Natural killer cell (primary cell): ENCODE results near the gene INMT. TPM values are rescaled to one million over a fixed set of nuclear protein-coding genes. Genes with fewer than 3 reads are reported as not detected.

Experiments used
- ATAC-seq, 3 donors: fragments of 150-1000 bp in 2 of 3; fragments of 200-7000 bp in 1 of 3; cut with Tn5 transposase; 1 replicate in 1 of 3; 2 replicates in 2 of 3; pipeline ENCODE4 v1.10.0; 2021; ENCODE audit warnings: mild to moderate bottlenecking in 2 of 3, moderate library complexity in 2 of 3
- DNase-seq, 2 donors: peaks; one replicate each; pipeline versions ENCODE4 v3.0.0 to v3.0.0-alpha.2; 2013 to 2021; ENCODE audit warnings: mixed read lengths in 1 of 2
- H3K27ac ChIP-seq: one replicate; pipeline ENCODE4 v1.5.1; 2013; ENCODE audit warnings: mild to moderate bottlenecking, low read length
- H3K27me3 ChIP-seq: one replicate; pipeline ENCODE4 v1.6.1; 2013; ENCODE audit warnings: low read length; ENCODE audit not compliant: control insufficient read depth, insufficient read depth
- H3K36me3 ChIP-seq: one replicate; pipeline ENCODE4 v1.6.1; 2013; ENCODE audit warnings: low read length; ENCODE audit not compliant: control insufficient read depth, insufficient read depth
- H3K4me1 ChIP-seq: one replicate; pipeline ENCODE4 v1.6.1; 2013; ENCODE audit warnings: low read length; ENCODE audit not compliant: control insufficient read depth, insufficient read depth
- H3K4me3 ChIP-seq: one replicate; pipeline ENCODE4 v1.5.1; 2013; ENCODE audit warnings: low read length
- H3K9me3 ChIP-seq: one replicate; pipeline ENCODE4 v1.6.1; 2013; ENCODE audit warnings: low read length; ENCODE audit not compliant: control insufficient read depth, insufficient read depth
- H3K27ac Mint-ChIP-seq, 2 donors: one replicate each; pipeline ENCODE4 v1.8.0; 2022; ENCODE audit warnings: mild to moderate bottlenecking in 2 of 2, mixed read lengths in 2 of 2, moderate library complexity in 1 of 2
- H3K27me3 Mint-ChIP-seq, 2 donors: one replicate each; pipeline ENCODE4 v1.8.0; 2022; ENCODE audit warnings: low read depth in 2 of 2, mixed read lengths in 2 of 2
- H3K36me3 Mint-ChIP-seq: one replicate; pipeline ENCODE4 v1.8.0; 2022; ENCODE audit warnings: mixed read lengths
- H3K4me1 Mint-ChIP-seq, 2 donors: one replicate each; pipeline ENCODE4 v1.8.0; 2022; ENCODE audit warnings: mixed read lengths in 2 of 2
- H3K4me3 Mint-ChIP-seq: one replicate; pipeline ENCODE4 v1.8.0; 2022; ENCODE audit warnings: mild to moderate bottlenecking, moderate library complexity, mixed read lengths
- H3K9me3 Mint-ChIP-seq, 2 donors: one replicate each; pipeline ENCODE4 v1.8.0; 2022; ENCODE audit warnings: mixed read lengths in 2 of 2
- WGBS: methylation state at CpG from one replicate; pipeline ENCODE4 v1.1.7; 2013; ENCODE audit warnings: missing lambda C conversion rate; ENCODE audit not compliant: insufficient coverage; 5-methylcytosine and 5-hydroxymethylcytosine counted together
- intact Hi-C: fragments of 100-400 bp; cut with micrococcal nuclease; formaldehyde crosslinking; loops from one replicate; pipeline ENCODE4 v1.14.2; 2022
- total RNA-seq, 4 donors: library from RNA; stranded (reverse); fragments of 120-200 nt in 1 of 4; gene quantifications; one replicate each; pipeline versions ENCODE4 v1.2.3 to v1.2.4, GENCODE V29; 2013 to 2022
- TF ChIP-seq, protein P1 (sequence below): fragments of 200-600 bp; IDR thresholded peaks from one replicate; pipeline ENCODE4 v1.8.0; 2022; ENCODE audit warnings: antibody characterized with exemption

The INMT gene
- total RNA-seq, 3 donors from 2014 or later (not counting 1 experiment from before 2014, with no cell fraction given) = 0.56 to 1.0 TPM; not detected in 1

DNA sequence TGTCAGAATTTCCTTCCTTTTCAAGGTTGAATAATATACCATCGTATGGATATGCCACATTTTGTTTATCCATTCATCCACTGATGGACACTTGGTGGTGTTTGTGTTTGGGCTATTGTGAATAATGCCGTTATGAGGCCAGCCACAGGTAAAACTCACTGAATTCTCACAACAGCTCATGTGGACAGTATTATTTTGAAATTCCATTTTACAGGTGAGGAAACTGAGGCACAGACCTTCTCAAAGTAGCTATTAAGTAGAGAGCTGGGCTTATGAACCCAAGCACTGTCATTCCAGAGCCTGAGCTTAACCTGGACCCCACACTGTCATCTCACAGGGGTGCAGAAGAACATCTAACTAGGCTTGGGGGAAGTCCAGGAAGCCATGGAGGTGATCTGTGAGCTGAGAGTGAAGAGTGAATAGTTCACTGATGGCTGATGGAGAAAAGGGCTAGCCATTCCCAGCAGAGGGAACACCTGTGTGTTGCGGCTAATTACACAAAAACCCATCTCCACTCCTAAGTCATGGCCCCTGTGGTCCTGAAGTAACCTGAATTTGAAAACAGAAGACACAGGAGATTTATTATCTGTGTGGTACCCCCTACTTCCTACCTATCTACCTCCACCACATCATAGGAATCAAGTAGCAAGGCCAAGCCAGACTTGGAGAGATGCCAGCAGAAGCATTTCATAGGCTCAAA is 8.7 kb downstream of the INMT start:
- H3K4me1 ChIP-seq = no peaks in the 10 kb centered on the region
- Mint-ChIP-seq H3K9me3 (no peaks in the 10 kb centered on the region), H3K4me1 (no peaks in the 10 kb centered on the region), H3K27ac (no peak overlapping the region), H3K27me3 (peaks cover 7 to 21% of the 10 kb centered on the region in 2 donors), H3K4me3 (no peak overlapping the region), H3K36me3 (no peaks in the 10 kb centered on the region)
- ATAC-seq = no peak
- H3K27ac ChIP-seq = no peak overlapping the region
- 80% methylated on average over 2 of the region's 3 CpGs for WGBS
- no peak overlapping the region for H3K4me3 ChIP-seq
- H3K9me3 ChIP-seq = no peaks in the 10 kb centered on the region
- no peaks in the 10 kb centered on the region for H3K36me3 ChIP-seq
- no peak for DNase-seq
- no peaks in the 10 kb centered on the region for H3K27me3 ChIP-seq
- TF ChIP-seq, protein P1, sequence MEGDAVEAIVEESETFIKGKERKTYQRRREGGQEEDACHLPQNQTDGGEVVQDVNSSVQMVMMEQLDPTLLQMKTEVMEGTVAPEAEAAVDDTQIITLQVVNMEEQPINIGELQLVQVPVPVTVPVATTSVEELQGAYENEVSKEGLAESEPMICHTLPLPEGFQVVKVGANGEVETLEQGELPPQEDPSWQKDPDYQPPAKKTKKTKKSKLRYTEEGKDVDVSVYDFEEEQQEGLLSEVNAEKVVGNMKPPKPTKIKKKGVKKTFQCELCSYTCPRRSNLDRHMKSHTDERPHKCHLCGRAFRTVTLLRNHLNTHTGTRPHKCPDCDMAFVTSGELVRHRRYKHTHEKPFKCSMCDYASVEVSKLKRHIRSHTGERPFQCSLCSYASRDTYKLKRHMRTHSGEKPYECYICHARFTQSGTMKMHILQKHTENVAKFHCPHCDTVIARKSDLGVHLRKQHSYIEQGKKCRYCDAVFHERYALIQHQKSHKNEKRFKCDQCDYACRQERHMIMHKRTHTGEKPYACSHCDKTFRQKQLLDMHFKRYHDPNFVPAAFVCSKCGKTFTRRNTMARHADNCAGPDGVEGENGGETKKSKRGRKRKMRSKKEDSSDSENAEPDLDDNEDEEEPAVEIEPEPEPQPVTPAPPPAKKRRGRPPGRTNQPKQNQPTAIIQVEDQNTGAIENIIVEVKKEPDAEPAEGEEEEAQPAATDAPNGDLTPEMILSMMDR = no peak
- intact Hi-C loops = no loop called here

DNA sequence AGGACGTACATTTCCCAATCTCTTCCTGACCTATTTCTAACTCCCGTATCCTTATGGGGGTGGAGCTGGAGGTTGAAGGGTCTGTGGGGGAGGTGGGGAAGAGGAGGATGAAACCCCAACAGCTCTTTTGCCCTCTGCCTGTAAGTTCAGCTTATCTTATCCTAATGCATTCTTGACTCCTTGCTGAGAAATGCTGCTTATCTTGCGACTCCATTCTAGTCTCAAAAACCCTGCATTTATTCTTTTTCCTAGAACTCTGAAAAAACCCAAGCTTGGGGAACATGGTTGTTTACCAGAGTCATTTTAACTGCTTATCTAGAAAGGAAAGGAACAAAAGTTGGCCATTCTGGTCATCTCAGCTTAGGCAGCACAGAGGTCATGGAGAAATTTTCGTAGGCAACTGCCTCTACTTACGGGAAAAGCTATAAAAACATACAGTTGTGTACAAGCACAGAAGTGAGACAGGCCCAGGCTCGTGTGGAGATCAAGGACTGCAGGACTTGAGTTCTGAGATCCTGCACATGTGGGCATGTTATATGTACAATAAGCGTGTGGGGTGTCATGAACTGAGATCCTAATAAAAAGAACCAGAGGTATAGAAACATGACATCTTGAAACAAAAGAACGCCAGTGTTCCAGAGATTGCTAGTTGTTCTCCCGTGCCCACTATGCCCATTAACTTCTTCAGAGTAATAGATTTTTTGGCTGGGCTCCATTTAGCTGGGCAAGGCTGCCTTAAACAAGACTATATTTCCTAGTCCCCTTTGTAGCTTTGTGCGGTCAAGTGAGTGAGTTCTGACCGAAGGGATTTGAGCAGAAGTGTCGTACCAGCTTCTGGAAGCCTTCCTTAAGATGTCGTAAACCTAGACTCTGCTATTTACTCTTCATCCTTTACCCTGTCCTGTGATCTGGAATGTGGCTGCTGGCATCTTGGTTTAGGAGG is 9.6 kb downstream of the INMT start:
- no peaks in the 10 kb centered on the region for H3K9me3 ChIP-seq
- WGBS = 90% methylated on average over 11 of the region's 13 CpGs
- Mint-ChIP-seq H3K27me3 (peaks cover 7 to 21% of the 10 kb centered on the region in 2 donors), H3K36me3 (no peaks in the 10 kb centered on the region), H3K9me3 (no peaks in the 10 kb centered on the region), H3K4me1 (no peaks in the 10 kb centered on the region), H3K4me3 (no peak overlapping the region), H3K27ac (no peak overlapping the region)
- no peak overlapping the region for H3K4me3 ChIP-seq
- H3K27me3 ChIP-seq = no peaks in the 10 kb centered on the region
- ATAC-seq (no peak), DNase-seq (no peak)
- no peaks in the 10 kb centered on the region for H3K4me1 ChIP-seq
- intact Hi-C loops = no loop called here
- H3K36me3 ChIP-seq = no peaks in the 10 kb centered on the region
- TF ChIP-seq, protein P1 = no peak
- H3K27ac ChIP-seq = no peak overlapping the region

DNA sequence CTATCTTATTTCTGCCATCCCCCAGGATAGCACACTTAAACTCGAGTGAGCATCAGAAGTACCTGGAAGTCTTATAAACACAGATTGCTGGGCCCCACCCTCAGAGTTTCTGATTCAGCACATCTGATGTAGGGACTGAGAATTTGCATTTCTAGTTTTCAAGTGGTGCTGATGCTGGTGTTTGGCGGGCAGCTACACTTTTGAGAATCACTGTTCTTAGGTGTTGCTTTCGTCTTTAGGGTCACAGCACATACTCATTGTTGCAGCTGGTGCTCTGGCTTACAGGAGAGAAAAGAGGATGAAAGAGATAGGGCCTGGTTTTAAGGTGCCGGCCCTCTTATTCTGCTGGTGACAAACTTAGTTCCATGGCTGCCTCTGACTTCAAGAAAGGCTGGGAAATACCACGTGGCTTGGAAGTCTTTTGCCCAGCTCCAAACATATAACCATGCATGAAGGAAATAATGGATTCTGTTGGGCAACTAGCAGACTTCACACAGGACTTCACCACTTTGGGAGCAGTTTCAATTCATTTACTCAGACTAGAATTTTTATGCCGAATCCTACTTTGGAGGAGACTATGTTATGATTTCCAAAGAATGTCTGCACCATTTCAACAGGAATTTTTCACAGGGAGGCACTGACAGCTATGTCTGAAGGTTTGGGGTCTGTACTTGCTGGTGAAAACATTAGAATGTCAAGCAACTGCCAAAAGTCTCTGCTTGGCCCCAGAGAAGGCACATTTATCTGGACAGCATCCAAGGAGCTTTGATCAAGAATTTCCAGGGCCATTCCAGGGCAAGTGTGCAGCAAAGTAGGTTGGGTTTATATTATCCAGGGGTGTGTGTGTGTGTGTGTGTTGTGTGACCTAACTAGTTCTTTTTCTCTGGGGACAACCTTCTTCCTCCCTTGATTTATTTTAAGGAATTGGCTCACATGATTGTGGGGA is 12.4 kb downstream of the INMT start:
- TF ChIP-seq, protein P1 = no peak
- Mint-ChIP-seq H3K27me3 (peaks cover 16 to 19% of the 10 kb centered on the region in 2 donors), H3K4me1 (no peaks in the 10 kb centered on the region), H3K36me3 (no peaks in the 10 kb centered on the region), H3K9me3 (no peaks in the 10 kb centered on the region), H3K27ac (no peak overlapping the region), H3K4me3 (no peak overlapping the region)
- no peaks in the 10 kb centered on the region for H3K36me3 ChIP-seq
- no peak for ATAC-seq
- no peak overlapping the region for H3K4me3 ChIP-seq
- no peaks in the 10 kb centered on the region for H3K4me1 ChIP-seq
- no peaks in the 10 kb centered on the region for H3K27me3 ChIP-seq
- no peak overlapping the region for H3K27ac ChIP-seq
- intact Hi-C loops = no loop called here
- no peaks in the 10 kb centered on the region for H3K9me3 ChIP-seq
- DNase-seq = no peak
- WGBS = 76% methylated on average over 6 of the region's 6 CpGs
